ENCODE measurements around the gene GATAD2A.

The GATAD2A gene

DNA sequence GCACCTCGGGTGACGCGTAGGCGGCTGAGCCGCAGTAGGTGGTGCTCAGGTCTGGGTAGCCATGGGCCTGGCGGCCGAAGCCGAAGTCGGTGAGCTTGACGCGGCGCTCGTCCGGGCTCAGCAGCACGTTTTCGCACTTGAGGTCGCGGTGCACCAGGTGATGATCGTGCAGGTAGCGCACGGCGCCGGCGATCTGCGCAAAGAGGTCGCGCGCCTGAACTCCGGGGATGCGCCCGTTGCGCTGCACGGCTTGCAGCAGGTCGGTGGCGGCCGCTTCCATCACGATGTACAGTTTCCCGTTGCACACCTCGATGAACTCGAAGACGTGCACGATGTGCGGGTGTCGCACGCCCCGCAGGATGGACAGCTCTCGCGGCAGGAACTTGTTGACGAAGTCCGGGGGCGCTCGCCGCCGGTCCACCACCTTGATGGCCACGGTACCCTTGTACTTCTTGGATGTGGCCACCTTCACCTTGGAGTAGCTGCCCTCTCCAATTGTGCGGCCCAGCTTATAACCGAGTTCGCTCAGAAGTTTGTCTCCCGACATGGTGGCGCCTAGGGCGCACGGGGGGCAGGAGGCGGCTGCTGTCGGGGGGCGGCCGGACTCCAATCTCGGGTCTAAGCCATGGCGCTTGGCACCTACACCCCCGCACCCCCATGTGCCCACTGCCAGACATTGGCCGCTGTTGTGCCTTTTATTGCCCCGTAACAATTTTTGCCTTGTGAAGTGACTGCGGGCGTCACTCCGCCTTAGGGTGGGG, 109.6 kb downstream of the GATAD2A start, which contains the start of gene TSSK6:
TSS of gene TSSK6 (minus strand) at position 668 of the 761 bp plus-strand sequence. CDS start at position 547, 121 bp downstream.
- DNase-seq = no peak

DNA sequence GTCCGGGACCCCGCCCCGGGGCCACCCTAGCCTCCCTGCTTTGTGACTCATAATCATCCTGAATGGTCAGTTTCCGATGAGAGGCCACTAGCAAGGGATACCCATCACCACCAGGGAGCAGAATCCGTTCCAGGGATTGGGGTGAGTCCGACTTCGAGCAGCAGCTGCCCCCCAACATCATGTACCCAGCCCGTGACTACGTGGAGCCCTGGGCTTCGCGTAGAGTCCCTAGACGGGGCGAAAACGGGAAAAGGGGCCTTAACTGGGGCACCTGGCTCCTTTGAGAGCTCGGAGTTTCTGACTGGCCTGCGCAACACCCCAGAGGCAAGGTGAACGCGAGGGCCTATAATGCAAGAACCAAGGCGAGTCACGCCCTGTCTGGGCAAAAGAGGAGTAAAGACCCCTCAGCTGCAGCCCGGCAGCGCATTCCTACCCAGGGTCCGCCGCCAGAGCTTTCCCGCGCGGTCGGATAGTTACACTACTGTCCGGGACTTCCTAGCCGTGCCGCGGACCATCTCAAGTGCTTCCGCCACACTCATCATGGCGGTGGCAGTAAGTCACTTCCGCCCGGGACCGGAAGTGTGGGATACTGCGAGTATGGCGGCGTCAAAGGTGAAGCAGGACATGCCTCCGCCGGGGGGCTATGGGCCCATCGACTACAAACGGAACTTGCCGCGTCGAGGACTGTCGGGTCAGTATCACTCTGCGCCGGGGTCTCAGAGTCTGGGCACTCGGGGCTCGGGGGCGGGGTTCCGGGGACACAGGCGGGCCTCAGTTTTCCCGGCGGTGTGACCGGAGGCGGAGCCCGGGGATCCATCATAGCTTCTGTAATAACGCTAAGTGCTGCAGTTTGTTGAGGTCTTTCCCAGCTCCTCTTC, 110.4 kb downstream of the GATAD2A start, which contains the start of gene NDUFA13:
TSS of gene NDUFA13 (plus strand) at position 584 of the 878 bp plus-strand sequence. CDS start at position 598, 14 bp downstream.
- peak; percentile 99 for DNase-seq

DNA sequence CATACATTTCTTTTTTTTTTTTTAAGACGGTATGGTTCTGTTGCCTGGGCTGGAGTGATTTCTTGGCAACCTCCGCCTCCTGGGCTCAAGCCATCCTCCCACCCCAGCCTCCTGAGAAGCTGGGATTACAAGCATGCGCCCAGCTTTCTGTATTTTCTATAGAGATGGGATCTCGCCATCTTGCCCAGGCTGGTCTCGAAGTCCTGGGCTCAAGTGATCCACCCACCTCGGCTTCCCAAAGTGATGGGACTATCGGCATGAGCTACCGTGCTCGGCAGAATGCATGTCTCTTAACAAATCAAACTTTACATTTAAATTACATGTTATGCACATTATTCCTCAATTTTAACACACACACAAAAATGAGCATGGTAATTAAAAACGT, 111.8 kb downstream of the GATAD2A start:
- no peak for DNase-seq

DNA sequence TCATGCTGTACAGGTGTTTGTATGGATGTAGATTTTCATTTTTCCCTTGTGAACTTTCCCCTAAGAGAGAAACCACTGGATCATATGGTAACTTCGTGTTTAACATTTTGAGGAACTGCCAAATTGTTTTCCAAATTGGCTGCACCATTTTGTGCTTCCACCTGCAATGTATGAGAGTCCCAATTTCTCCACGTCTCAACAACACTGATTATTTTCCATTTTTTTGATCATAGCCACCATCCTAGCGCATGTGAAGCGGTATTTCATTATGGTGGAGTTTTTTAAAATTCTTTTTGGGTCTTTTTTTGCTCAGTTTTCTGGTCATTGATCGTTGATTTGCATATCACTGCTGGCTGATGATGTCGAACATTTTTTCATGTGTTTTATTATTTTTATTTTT, 115.5 kb downstream of the GATAD2A start:
- DNase-seq = no peak

DNA sequence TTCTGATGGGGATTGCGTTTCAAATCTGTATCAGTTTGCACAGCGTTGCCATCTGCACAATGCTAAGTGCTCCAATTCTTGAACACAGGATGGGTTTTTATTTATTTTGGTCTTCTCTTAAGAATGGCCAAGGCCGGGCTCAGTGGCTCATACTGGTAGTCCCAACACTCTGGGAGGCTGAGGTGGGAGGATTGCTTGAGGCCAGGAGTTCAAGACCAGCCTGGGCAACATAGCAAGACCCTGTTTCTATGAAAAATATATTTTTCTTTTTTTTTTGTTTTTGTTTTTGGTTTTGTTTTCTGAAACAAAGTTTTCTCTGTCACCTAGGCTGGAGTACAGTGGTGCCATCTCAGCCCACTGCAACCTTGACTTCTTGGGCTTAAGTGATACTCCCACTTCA, 117.7 kb downstream of the GATAD2A start:
- no peak for DNase-seq

DNA sequence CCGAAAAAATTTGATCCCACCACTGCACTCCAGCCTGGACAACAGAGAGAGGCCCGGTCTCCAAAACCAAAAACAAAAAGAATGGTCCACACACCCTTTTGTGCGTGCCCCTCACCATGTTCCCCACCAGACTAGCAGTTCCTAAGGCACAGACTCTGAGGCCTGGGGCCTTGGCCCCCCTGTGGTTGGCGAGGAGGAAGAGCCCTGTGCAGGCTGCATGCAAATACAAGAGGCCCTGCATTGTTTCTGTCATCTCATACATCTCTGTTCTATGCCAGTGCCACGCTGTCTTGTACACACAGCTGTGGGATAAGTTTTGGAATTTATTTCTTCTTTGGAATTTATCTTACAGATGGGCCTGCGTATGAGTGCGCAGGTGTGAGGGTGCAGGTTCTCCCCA, 118.6 kb downstream of the GATAD2A start:
- no peak for DNase-seq

DNA sequence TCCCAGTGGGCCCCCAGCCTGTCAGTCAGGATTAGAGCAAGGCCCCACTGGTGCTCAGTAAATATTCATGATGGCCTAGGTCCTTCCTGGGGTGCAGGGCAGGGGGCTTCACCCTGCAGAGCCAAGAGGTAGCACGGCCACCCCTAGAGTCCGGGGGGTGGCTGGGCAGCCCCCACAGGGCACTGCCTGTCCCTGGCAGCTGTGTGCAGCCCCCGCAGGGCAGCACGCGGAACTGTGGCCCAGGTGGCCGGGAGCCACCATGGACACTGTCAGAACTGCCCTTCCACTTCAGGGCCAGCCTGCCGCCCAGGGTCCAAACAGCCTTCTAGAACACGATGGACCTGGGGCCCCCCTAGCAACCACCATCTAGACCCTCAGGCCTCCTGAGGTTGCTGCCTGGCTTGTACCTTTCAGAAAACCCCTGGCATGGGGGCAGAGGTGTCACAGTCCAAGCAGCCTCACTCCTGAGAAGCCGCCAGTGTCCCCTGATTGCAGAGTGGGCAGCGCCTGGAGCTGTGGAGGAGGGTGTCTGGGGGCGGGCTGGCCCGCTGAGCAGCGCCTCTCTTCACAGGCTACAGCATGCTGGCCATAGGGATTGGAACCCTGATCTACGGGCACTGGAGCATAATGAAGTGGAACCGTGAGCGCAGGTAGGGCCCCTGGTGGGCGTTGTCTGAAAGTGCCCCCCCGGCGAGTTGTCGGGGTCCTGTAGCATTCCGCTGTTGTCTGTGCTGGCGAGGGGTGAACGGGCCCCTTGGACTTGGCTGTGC, 120.3 kb downstream of the GATAD2A start:
- DNase-seq = no peak

DNA sequence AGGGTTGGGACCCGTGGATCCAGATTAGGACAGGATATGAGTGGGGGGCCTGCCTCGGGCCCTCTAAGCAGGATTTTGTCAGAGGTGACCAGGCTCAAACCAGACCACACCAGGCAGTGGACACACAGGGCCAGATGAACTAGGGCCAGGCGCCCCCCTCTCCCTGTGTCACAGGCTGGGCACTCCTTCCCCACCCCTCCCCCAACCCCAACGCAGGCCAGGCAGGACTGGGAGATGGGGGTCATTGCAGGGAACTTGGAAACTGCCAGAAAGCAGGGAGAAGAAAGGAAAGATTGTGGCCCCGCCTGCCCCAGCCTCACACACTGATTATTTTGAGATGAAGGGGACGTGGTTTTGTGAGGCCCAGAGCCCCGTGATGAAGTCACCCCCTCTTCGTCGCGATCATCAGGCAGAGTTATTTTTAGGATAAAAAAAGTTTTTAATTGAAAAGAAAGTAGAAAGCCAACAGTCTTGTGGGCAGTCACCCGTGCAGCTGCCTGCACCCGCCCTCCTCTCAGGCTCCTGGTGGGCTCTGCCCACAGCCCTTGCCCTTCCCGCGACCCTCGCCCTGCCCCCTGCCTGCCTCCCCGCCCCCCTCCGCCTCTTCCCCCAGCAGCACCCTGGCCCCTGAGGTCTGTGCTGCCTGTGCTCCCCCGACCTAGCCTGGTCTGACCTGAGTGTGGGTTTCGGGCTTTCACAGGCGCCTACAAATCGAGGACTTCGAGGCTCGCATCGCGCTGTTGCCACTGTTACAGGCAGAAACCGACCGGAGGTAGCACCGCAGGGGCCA, 121.3 kb downstream of the GATAD2A start:
- no peak for DNase-seq

DNA sequence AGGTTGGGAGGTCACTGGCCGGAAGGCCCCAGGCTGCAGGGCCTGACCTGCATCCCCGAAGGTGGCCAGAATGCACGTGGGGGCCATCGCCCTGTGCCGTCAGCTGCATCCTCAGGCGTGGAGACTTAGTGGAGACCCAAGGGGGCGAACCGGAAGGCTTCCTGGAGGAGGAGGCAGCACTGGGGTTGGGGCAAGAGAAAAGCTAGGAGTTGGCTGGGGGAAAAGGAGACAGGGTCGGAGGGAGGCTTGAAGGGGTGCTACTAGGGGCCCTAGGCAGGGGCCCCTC, 121.8 kb downstream of the GATAD2A start:
- DNase-seq = no peak

DNA sequence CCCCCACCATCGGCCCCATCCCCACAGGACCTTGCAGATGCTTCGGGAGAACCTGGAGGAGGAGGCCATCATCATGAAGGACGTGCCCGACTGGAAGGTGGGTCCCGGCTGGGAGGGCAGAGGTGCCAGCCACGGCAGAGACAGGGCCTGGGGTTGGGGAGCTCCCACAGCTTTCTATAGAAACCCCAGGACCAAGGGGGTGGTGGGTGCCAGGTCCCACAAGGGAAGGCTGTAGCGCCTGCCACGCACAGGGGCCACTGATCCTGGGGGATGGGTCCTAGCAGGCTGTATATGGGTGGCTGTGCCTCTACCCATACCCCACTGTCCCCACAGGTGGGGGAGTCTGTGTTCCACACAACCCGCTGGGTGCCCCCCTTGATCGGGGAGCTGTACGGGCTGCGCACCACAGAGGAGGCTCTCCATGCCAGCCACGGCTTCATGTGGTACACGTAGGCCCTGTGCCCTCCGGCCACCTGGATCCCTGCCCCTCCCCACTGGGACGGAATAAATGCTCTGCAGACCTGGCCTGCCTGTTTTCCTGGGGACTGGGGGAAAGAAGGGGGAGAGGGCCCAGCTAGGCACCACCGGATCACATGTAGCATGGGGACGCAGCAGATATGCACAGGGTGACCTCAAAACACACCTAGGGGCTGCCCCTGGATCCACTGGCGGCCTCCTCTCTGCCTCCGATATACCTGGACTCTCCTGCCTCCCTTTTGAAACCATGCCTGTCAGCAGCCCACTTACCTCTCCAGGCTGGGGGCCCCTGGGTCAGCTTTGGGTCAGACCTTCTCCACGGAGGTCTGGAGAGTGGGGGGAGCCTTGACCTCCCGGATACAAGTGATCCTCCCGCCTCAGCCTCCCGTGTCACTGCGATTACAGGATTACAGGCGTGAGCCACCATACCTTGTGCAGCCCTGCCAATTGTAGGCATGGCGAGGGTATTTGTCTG, 122.5 kb downstream of the GATAD2A start:
- no peak for DNase-seq

DNA sequence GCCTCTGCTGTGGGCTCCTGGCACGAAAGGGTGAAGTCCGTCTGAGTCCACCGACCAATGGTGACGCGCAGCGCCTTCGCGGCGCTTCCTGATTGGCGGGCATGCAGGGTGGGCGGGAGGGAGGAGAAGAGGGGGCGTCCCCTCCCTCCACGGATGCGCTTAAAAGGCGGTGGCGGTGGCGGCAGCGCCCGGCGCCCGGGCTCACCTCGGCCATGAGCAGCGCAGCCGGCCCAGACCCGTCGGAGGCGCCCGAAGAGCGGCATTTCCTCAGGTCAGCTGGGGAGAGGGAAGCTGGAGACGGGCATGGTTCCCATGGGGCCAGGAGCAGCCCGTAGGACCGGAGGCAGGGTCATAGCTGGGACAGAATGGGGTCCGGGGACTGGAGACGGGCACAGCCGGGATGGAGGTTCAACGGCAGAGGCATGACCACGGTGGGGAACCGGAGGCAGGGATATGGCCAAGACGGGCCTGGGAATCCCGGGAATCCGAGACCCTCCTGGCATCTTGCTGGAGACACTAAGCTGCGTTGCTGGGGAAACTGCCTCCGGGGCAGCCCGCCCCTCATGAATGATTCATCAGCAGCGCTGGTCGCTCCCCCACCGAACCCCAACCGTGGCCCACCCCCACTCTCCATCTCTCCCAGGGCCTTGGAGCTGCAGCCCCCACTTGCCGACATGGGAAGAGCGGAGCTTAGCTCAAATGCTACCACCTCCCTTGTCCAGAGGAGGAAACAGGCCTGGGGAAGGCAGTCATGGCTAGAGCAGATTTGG, 123.4 kb downstream of the GATAD2A start, which contains the start of gene YJEFN3:
TSS of gene YJEFN3 (plus strand) at position 191 of the 770 bp plus-strand sequence. CDS start at position 213, 22 bp downstream.
- DNase-seq = peak; percentile 77

DNA sequence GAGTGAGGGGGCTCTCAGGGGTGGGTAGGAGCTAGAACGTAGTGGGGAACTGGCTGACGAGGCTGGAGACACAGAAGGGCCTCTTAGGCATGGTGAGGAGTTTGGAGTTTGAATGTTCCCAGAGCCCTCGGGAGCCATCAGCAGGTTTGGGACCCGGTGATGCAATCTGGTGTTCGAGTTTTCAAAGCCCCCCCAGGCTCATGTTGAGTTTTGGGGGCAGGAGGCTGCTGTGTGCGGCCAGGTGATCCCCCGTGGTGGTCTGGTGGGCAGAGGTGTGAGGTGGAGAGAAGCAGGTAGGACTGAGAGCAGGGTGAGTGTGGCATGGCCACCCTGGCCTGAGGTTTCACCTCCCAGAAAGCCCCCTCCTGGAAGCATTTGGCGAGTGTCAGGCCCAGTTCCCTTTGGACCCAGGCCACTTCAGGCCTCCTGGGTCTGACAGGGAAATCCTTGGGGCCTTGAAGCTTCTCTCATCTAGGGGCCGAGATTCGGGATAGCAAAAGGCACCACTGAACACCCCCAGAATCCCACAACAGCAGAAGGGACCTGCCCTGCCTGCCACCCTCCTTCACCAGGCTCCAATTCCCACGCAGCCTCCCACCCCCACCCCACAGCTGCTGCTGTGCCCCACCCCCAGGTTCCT, 124.4 kb downstream of the GATAD2A start:
- no peak for DNase-seq

DNA sequence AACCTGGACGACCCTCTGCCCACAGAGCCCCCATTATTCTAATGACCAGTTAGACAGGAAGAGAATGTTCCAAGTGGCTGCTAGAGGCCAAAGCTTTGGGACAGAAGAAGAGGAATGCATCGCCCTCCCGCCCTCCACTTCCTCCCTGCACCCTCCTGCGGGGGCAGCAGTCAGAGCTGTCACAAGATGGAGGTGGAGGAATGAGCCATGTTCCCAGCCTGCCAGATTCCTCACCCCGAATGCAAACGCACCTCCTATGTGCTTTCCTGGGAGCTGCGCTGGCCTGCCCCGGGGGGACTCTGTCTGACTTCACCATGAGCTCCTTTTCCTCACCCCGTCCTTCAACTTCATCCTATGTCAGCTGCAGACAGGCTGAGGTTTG, 124.9 kb downstream of the GATAD2A start:
- DNase-seq = no peak

DNA sequence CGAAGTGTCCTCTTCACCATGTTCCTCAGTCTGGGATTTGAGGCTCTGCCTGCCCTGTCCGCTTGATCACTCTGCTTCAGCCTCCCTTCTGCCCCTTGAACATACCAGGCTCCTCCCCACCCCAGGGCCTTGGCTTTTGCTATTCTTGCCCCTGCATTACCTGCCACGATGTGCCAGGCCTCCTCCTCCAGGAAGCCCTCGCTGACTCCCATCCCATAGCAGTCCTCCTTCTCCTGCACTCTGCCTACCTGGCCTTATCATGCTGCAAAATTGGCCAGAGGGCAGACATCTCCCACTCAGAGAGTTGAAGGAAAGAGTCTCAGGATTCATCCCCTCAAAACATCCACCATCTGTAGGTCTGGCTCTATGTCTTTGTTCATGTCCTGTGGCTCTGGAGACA, 125.4 kb downstream of the GATAD2A start:
- no peak for DNase-seq

DNA sequence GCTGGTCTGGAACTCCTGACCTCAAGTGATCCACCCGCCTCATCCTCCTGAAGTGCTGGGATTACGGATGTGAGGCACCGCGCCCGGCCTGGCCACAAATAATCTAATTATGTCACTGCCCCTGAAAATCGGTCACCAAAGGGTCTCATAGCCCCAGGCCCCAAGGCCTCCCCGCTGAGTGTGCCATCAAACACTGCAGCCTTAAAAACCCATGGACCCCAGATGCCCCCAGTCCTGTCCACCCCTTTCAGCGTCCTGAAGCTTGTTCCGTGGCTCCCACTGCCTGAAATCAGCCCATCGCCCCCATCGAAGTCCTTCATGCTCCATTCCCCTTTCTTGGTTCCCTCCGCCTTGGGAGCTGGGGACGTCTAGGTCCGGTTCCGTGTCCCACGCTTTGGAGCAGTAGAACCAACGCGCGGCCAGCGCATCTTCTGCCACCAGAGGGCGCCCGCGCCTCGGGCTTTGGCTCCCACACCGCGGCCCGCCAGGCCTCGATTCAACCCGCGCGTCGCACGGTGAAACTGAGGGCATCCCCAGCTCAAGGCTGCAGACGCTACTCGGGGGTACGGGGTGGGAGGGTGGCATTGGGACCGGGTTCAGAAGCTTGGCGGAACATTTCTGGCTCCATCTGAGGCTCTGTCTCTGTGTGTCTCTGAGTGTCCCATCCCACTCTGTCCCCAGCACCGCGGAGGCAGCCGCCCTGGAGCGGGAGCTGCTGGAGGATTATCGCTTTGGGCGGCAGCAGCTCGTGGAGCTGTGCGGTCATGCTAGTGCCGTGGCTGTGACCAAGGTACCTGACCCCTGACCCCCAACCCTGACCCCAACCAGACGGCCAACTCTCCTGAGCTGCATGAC, 126.7 kb downstream of the GATAD2A start:
- DNase-seq = peak; percentile 90

DNA sequence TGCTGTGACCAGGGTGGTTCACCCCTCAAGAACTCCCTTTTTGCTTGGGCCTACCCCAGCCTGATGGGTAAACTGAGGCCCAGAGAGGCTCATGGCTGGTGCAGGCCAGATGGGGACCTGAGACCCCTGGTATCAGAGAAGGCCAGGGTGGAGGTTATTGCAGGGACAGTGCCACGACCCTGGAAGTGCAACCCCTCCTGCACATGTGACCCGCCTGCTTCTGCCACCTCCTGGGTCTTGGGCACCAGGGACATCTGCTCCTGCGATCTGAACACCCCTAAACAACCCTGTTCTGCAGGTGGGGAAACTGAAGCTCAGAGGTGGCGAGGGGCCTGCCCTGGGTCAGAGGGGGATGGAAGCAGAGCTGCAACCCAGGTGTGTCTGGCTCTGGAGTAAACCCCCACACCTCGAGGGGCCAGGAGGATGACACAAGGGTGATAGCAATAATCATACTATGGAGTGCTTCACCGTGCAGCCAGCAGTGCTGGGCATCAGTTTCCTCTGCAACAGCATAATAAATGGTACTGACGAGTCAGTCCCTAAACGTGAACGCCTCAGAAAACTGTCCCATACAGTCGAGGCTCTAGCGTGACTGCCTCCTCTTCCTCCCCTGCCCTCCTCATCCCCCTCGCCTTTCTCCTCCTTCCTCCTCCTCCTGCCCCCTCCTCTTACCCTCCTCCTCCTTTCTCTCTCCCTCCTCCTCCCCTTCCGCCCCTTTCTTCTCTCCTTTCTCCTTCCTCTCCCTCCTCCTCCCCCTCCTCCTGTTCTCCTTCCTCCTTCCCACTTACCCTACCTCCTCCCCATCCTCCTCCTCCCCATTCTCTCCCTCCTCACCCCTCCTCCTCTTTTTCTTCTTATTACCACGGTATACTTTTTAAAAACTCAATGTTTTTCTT, 127.6 kb downstream of the GATAD2A start:
- DNase-seq = no peak

DNA sequence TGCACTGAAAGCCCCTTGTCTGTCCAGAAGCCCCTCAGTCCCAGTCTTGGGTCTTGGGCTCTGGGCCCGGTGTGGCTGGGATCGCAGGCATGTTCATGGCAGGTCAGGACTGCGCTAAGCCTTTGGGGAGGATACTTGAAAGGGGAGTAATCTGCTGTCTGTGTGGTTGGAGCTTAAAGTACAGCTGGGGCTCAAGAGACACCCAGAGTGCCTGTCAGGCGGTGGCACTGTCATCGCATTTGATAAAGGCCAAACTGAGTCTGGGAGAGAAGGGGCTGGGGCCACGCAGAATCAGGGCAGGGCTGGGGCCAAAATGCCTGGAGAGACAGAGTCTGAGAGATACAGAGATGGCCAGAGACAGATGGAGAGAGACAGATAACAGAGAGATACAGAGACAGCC, 128.4 kb downstream of the GATAD2A start:
- DNase-seq = no peak

Data from eye (tissue), 1 donor.